ENCODE measurements around the gene TBP. TPM values are rescaled to one million over a fixed set of nuclear protein-coding genes. Genes with fewer than 3 reads are reported as not detected.
"Not testable (repeated sequence)": the region's sequence is repeated elsewhere in the genome, so short reads cannot be mapped to it uniquely, and the experiment has no call there.

The TBP gene
- total RNA-seq, 2 donors from 2014 or later = 19.6 to 36.9 TPM

DNA sequence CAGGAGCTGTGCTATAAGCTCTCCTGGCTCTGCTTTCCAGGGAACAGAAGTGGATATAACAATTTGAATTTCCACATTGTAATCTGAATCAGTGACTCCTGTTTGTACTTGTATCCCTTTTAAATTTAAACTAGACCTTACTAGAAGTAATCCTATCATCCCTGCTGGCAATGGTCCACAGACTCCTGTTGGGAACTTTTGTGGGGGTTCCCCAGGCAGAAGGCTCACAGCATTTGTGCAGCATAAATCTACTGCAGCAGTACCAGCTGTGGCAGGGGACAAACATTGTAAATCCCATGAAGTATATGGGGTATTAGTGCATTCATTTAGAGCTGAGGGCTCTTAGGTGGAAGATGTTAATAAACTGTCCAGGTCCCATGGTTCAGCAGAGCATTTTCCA is 42.3 kb downstream of the TBP start:
- no peaks in the 10 kb centered on the region for H3K36me3 ChIP-seq
- no peaks in the 10 kb centered on the region for H3K9me3 ChIP-seq
- intact Hi-C loops (cut with DNase I) = no loop called here
- no peaks in the 10 kb centered on the region for H3K27me3 ChIP-seq (replicated peaks; ENCODE audit: insufficient read depth)
- TF ChIP-seq CTCF (IDR thresholded peaks at IDR 0.05) = no peak
- TF ChIP-seq POLR2A (IDR thresholded peaks at IDR 0.05) = no peak
- TF ChIP-seq POLR2AphosphoS5 (IDR thresholded peaks at IDR 0.05) = no peak
- no peak overlapping the region for H3K27ac ChIP-seq
- no peak for DNase-seq (ENCODE audit: low spot score)
- no peak overlapping the region for H3K4me3 ChIP-seq
- H3K4me1 ChIP-seq (replicated peaks) = no peaks in the 10 kb centered on the region

- H3K4me1 ChIP-seq (replicated peaks) = no peaks in the 10 kb centered on the region
- no peaks in the 10 kb centered on the region for H3K9me3 ChIP-seq
- H3K36me3 ChIP-seq = no peaks in the 10 kb centered on the region
- no peak overlapping the region for H3K4me3 ChIP-seq
- no peaks in the 10 kb centered on the region for H3K27me3 ChIP-seq (replicated peaks; ENCODE audit: insufficient read depth)
- H3K27ac ChIP-seq = no peak overlapping the region
- no peak for TF ChIP-seq POLR2A (IDR thresholded peaks at IDR 0.05)
- TF ChIP-seq CTCF (IDR thresholded peaks at IDR 0.05) = no peak
- TF ChIP-seq POLR2AphosphoS5 (IDR thresholded peaks at IDR 0.05) = no peak
- DNase-seq (ENCODE audit: low spot score) = no peak
- intact Hi-C loops (cut with DNase I) = no loop called here
These were observed 43.1 kb downstream of the TBP start for GRCh38 chr6:170597278-170597677.

DNA sequence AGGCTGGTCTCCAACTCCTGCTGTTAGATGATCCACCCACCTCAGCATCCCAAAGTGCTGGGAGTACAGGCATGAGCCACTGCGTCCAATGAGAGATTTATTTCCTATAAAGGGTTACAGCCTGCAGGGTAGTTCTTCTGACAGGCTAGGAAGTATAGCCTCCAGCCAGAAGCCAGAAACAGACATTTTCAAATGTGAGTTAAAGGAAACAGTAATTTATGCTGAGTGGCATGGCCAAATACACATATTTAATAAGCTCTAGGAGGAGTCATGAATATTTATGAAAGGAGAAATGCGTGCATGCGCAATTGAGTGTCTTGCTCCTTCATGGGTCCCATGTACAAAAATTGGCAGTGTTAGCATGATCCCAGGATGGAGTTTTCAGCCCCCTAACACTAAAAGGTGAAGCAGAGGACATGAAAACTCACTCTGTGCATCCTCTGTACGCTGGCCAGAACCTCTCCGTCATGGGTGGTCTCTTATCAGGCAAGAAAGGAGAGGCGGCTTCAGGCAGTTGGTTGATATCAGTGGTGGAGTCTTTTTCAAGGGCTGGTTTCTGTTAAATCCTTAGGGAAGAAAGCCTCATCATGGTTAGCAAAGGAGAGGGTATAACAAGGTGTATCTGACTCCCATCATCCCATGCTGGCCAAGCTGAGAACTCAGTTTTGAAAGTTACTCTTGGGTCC is 51.5 kb downstream of the TBP start:
- Histone ChIP-seq H3K36me3 (no peaks in the 10 kb centered on the region), H3K27ac (no peak overlapping the region), H3K4me3 (no peak overlapping the region), H3K9me3 (no peaks in the 10 kb centered on the region), H3K4me1 (replicated peaks) (no peaks in the 10 kb centered on the region), H3K27me3 (replicated peaks; ENCODE audit: insufficient read depth) (no peaks in the 10 kb centered on the region)
- intact Hi-C loops (cut with DNase I) = no loop called here
- no peak for DNase-seq (ENCODE audit: low spot score)
- TF ChIP-seq POLR2AphosphoS5 (IDR thresholded peaks at IDR 0.05) (no peak), CTCF (IDR thresholded peaks at IDR 0.05) (no peak), POLR2A (IDR thresholded peaks at IDR 0.05) (no peak)
- WGBS = 77% methylated on average over 6 of the region's 6 CpGs

DNA sequence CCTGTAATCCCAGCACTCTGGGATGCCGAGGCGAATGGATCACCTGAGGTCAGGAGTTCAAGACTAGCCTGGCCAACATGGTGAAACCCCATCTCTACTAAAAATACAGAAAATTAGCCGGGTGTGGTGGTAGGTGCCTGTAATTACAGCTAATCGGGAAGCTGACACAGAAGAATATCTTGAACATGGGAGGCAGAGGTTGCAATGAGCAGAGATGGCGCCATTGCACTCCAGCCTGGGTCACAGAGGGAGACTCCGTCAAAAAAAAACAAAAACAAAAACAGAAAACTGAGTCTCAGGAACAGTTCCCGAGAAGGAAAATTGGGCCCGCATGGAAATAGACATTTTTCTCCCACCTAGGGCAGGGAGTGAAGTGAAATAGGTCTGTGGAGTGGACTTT is 55.1 kb downstream of the TBP start:
- intact Hi-C loops (cut with DNase I); H3K27me3 ChIP-seq (replicated peaks; ENCODE audit: insufficient read depth); H3K4me1 ChIP-seq (replicated peaks): not testable (repeated sequence)

GRCh38 chr6:170612256-170612804 is 58.2 kb downstream of the TBP start:
- H3K4me3 ChIP-seq; H3K27ac ChIP-seq; H3K36me3 ChIP-seq; DNase-seq (ENCODE audit: low spot score); intact Hi-C loops (cut with DNase I); H3K9me3 ChIP-seq; H3K27me3 ChIP-seq (replicated peaks; ENCODE audit: insufficient read depth); H3K4me1 ChIP-seq (replicated peaks): not testable (repeated sequence)
- 5% methylated on average over 11 of the region's 55 CpGs for WGBS

More for the DNA sequence above, 55.1 kb downstream of the TBP start:
- H3K9me3 ChIP-seq; H3K4me3 ChIP-seq; DNase-seq (ENCODE audit: low spot score); H3K36me3 ChIP-seq; H3K27ac ChIP-seq: not testable (repeated sequence)
- 82% methylated on average over 8 of the region's 8 CpGs for WGBS

- H3K27ac ChIP-seq; H3K36me3 ChIP-seq; H3K4me1 ChIP-seq (replicated peaks); H3K27me3 ChIP-seq (replicated peaks; ENCODE audit: insufficient read depth); H3K9me3 ChIP-seq; intact Hi-C loops (cut with DNase I); DNase-seq (ENCODE audit: low spot score); H3K4me3 ChIP-seq: not testable (repeated sequence)
- no CpG with 5 or more reads among the region's 1 CpG for WGBS
These were observed 61.9 kb downstream of the TBP start for GRCh38 chr6:170616020-170616554.

Other genes with a start within 250 kb of the TBP start
- 10 to 100 TPM; 28.8 to 45.0 TPM for gene FAM120B, start 247.6 kb upstream of the TBP start, total RNA-seq
- 100 to 1,000 TPM; 188 to 234 TPM for gene PSMB1, start 1.1 kb upstream of the TBP start, total RNA-seq
- 100 to 1,000 TPM in 1 of 2 donors, 10 to 100 TPM in 1; 99.9 to 110 TPM for gene PDCD2, start 30.3 kb downstream of the TBP start, total RNA-seq

All from prostate gland (tissue), 2 donors.